Astrocyte of the cerebellum (primary cell): ENCODE results near the gene SUMF1.

Source experiments
- DNase-seq: peaks from one replicate; pipeline ENCODE4 v3.0.0-alpha.2; 2011; ENCODE audit warnings: low read depth
- H3K4me3 ChIP-seq: 2 replicates; pipeline ENCODE4 v1.5.1; 2011; ENCODE audit warnings: mild to moderate bottlenecking, low read depth, low read length, moderate library complexity
- CTCF ChIP-seq: IDR thresholded peaks from 2 replicates; pipeline ENCODE4 v1.5.1; 2012; ENCODE audit warnings: low read length, low read depth, moderate library complexity, mild to moderate bottlenecking; ENCODE audit errors: missing control alignments
- in situ Hi-C: cut with HindIII; loops from 2 replicates; pipeline ENCODE4 v1.10.0; 2017; ENCODE audit warnings: low sequenced_read_pairs

The SUMF1 gene

GRCh38 chr3:4448187-4448586 lies 18.9 kb downstream of the SUMF1 start:
- H3K4me3 ChIP-seq: no peak overlapping the region
- in situ Hi-C loops: no loop called here
- no peak for DNase-seq
- no peak for TF ChIP-seq CTCF

GRCh38 chr3:4447295-4447999 lies 19.6 kb downstream of the SUMF1 start:
- no peak overlapping the region for H3K4me3 ChIP-seq
- in situ Hi-C loops: no loop called here
- TF ChIP-seq CTCF: no peak
- no peak for DNase-seq

- in situ Hi-C loops: no loop called here
Measured at GRCh38 chr3:4440951-4441350, 26.1 kb downstream of the SUMF1 start.

GRCh38 chr3:4438296-4438695 lies 28.8 kb downstream of the SUMF1 start:
- no peak overlapping the region for H3K4me3 ChIP-seq
- in situ Hi-C loops: no loop called here

More at GRCh38 chr3:4440951-4441350, 26.1 kb downstream of the SUMF1 start:
- H3K4me3 ChIP-seq: no peak overlapping the region
- no peak for DNase-seq
- TF ChIP-seq CTCF: no peak

GRCh38 chr3:4432259-4432658 lies 34.8 kb downstream of the SUMF1 start:
- no peak for TF ChIP-seq CTCF
- no peak for DNase-seq
- no peak overlapping the region for H3K4me3 ChIP-seq
- in situ Hi-C loops: no loop called here

More at GRCh38 chr3:4438296-4438695, 28.8 kb downstream of the SUMF1 start:
- no peak for DNase-seq
- no peak for TF ChIP-seq CTCF

- TF ChIP-seq CTCF: no peak
- H3K4me3 ChIP-seq: no peak overlapping the region
- in situ Hi-C loops: no loop called here
- DNase-seq: no peak
Measured at GRCh38 chr3:4429648-4430350, 37.3 kb downstream of the SUMF1 start.
